ENCODE measurements around the gene SPDEF. TPM values are rescaled to one million over a fixed set of nuclear protein-coding genes. Genes with fewer than 3 reads are reported as not detected.
A peak's percentile ranks its signal among the peaks of the same experiment; 100 is the strongest.

SPDEF gene
- total and polyA plus RNA-seq, 2 of the 13 experiments (the other 11 are each of a cell fraction or from before 2014, with no cell fraction given), result not detected

- TF ChIP-seq ARID3A (IDR thresholded peaks at IDR 0.05; ENCODE audit: low read depth, low read length) (0 out of 2 replicates have a peak, but pooled peaks have one; percentile 31), RAD21 (CRISPR knock-in tag; IDR thresholded peaks at IDR 0.05) (peak; percentile 94), IRX3 (CRISPR knock-in tag; IDR thresholded peaks at IDR 0.05; ENCODE audit: borderline replicate concordance, low read depth) (no peak), PITX1 (CRISPR knock-in tag; IDR thresholded peaks at IDR 0.05) (peak; percentile 59; the same call in 1 of the 2 replicates), ZBTB49 (CRISPR knock-in tag; IDR thresholded peaks at IDR 0.05; ENCODE audit: borderline replicate concordance) (no peak), SAP130 (CRISPR knock-in tag; IDR thresholded peaks at IDR 0.05; ENCODE audit: low read depth) (peak; percentile 57; the same call in 1 of the 2 replicates), ARID4A (CRISPR knock-in tag; IDR thresholded peaks at IDR 0.05; ENCODE audit: borderline replicate concordance) (peak; percentile 56; the same call in 1 of the 2 replicates), ZNF770 (CRISPR knock-in tag; IDR thresholded peaks at IDR 0.05) (no peak), NR0B2 (CRISPR knock-in tag; IDR thresholded peaks at IDR 0.05) (0 out of 2 replicates have a peak, but pooled peaks have one; percentile 75), STAG1 (CRISPR knock-in tag; IDR thresholded peaks at IDR 0.05) (peak; percentile 85), DRAP1 (CRISPR knock-in tag; IDR thresholded peaks at IDR 0.05) (0 out of 2 replicates have a peak, but pooled peaks have one; percentile 24), IRF9 (CRISPR knock-in tag; IDR thresholded peaks at IDR 0.05; ENCODE audit: borderline replicate concordance) (no peak), PHF21A (CRISPR knock-in tag; IDR thresholded peaks at IDR 0.05) (0 out of 2 replicates have a peak, but pooled peaks have one; percentile 24), CHCHD3 (CRISPR knock-in tag; IDR thresholded peaks at IDR 0.05) (0 out of 2 replicates have a peak, but pooled peaks have one; percentile 72)
Observed at GRCh38 chr6:34526992-34527728, 29.0 kb downstream of the SPDEF start (continued).

Measured in HepG2 (cell line).